PFSK-1 (cell line): ENCODE data around the gene NT5DC3.

ENCODE experiments used
- FOXP2 ChIP-seq: optimal IDR thresholded peaks from 2 replicates; pipeline ENCODE3; 2011; ENCODE audit warnings: borderline replicate concordance, control low read depth, inconsistent platforms; ENCODE audit not compliant: insufficient read depth; ENCODE audit errors: extremely low read length, extremely low read depth
- POLR2AphosphoS5 ChIP-seq: IDR thresholded peaks from 2 replicates; pipeline ENCODE4 v1.6.1; 2012; ENCODE audit warnings: low read depth, mild to moderate bottlenecking, control low read depth, low read length, moderate library complexity
- REST ChIP-seq, 2 experiments: IDR thresholded peaks; 2 replicates each; pipeline versions ENCODE4 v1.6.1 to v1.8.0; 2011 to 2012; ENCODE audit warnings: low read depth in 2 of 2, low read length in 2 of 2, control low read depth in 1 of 2, inconsistent platforms in 1 of 2, mild to moderate bottlenecking in 1 of 2, moderate library complexity in 1 of 2; ENCODE audit not compliant: insufficient read depth in 1 of 2
- SIN3A ChIP-seq: IDR thresholded peaks from 2 replicates; pipeline ENCODE4 v1.6.1; 2012; ENCODE audit warnings: mild to moderate bottlenecking, low read length, moderate library complexity, borderline replicate concordance; ENCODE audit not compliant: insufficient read depth
- TAF1 ChIP-seq: IDR thresholded peaks from 2 replicates; pipeline ENCODE4 v1.6.1; 2012; ENCODE audit warnings: low read length, control low read depth, borderline replicate concordance; ENCODE audit not compliant: insufficient read depth

GRCh38 chr12:103817791-103818190, 23.2 kb downstream of the NT5DC3 start:
- no peak for TF ChIP-seq POLR2AphosphoS5
- TF ChIP-seq TAF1: no peak
- no peak for TF ChIP-seq REST (IDR thresholded peaks at IDR 0.05; ENCODE audit: insufficient read depth in 1 of 2, low read depth in 2 of 2, low read length in 2 of 2)
- no peak for TF ChIP-seq SIN3A
- TF ChIP-seq FOXP2: no peak
